GM13977 (cell line): ENCODE data around the gene SORL1.

Experiments
- DNase-seq: peaks from one replicate; pipeline ENCODE4 v3.0.0; 2012; ENCODE audit warnings: low spot score
- in situ Hi-C: fragments of 300-500 bp; cut with MboI; formaldehyde crosslinking; loops from one replicate; pipeline ENCODE4 v1.12.0; 2022; ENCODE audit warnings: low sequenced_read_pairs, low pct_unique_long_range_greater_than_20kb, mixed read lengths, inconsistent platforms; ENCODE audit not compliant: unreplicated experiment
- TF ChIP-seq, protein P1 (sequence below): IDR thresholded peaks from 2 replicates; pipeline ENCODE4 v1.5.1; 2012; ENCODE audit warnings: mild to moderate bottlenecking, control low read depth; ENCODE audit not compliant: insufficient read depth; ENCODE audit errors: extremely low read depth, missing control alignments

The SORL1 gene

DNA sequence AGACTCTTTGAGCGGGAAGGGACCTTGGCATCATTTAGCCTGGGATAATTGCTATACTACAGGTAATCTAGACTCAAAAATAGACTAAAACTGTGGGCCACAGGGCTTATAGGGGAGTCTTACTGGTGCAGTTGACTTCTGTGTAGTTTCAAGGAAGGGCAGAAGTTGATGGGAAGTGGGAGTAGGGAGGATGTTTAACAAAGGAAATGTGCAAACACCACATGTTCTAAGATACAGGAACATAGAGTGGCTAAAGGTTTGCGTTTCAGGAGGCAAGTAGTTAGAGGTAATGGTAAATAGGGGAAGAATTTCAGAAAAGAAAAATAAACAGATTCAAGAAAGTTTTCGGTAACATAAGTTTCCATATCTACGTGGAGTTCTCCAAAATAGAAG, 14.4 kb upstream of the SORL1 start:
- in situ Hi-C loops: no loop called here
- no peak for DNase-seq

DNA sequence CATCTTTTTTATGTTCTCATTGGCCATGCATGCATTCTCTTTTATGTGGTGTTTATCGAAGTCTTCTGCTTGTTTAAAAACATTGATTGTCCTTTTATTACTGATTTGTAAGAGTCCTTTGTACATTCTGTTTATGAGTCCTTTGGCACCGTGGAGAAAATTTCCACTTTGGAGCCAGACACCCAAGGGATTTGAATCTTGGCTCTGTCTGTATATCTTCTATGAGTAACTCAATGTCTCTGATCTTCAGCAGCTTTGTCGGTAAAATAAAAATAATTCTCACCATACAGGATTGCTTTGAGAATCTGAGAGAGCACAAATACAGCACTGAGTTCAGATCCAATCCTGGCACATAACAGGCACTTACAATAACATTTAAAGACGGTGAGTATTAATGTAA, 12.8 kb upstream of the SORL1 start:
- in situ Hi-C loops: no loop called here
- TF ChIP-seq, protein P1, sequence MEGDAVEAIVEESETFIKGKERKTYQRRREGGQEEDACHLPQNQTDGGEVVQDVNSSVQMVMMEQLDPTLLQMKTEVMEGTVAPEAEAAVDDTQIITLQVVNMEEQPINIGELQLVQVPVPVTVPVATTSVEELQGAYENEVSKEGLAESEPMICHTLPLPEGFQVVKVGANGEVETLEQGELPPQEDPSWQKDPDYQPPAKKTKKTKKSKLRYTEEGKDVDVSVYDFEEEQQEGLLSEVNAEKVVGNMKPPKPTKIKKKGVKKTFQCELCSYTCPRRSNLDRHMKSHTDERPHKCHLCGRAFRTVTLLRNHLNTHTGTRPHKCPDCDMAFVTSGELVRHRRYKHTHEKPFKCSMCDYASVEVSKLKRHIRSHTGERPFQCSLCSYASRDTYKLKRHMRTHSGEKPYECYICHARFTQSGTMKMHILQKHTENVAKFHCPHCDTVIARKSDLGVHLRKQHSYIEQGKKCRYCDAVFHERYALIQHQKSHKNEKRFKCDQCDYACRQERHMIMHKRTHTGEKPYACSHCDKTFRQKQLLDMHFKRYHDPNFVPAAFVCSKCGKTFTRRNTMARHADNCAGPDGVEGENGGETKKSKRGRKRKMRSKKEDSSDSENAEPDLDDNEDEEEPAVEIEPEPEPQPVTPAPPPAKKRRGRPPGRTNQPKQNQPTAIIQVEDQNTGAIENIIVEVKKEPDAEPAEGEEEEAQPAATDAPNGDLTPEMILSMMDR: no peak
- no peak for DNase-seq

More for the DNA sequence above, 14.4 kb upstream of the SORL1 start:
- TF ChIP-seq, protein P1: no peak

DNA sequence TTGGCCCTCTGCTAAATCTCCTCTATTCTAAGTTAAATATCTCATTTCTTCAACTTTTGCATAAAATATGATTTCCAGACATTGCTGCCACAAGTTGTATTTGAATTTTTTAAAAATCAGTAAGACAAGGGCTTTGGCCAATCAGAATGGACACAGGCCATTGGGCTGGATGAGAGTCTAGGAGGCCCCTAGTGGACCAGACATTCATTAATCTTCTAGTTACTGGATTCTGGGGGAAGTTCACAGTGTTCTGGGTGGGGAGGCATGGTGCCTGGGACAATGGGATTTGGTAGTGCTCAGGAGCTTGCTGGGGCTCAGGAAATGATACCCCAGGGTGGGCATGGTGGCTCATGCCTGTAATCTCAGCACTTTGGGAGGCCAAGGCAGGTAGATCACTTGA, 12.4 kb upstream of the SORL1 start:
- TF ChIP-seq, protein P1: no peak
- in situ Hi-C loops: no loop called here
- no peak for DNase-seq

DNA sequence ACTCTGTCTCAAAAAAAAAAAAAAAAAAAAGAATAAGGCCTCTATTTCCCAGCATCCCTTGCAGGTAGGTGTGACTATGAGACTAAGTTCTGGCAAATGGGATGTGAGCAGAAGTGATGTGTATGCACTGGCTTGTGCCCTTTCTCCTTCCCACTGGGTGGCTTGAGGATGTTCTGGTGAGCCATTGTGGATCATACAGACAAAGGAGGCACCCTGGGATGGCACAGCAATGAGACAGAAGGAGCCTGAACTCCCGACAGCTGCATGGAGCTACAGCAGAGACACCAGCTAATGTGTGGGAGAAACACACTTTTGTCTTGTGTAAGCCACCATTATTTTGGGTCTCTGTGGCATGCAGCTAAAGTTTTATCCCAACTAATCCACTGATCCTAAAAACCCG, 10.6 kb upstream of the SORL1 start:
- DNase-seq: no peak
- TF ChIP-seq, protein P1: no peak
- in situ Hi-C loops: no loop called here

DNA sequence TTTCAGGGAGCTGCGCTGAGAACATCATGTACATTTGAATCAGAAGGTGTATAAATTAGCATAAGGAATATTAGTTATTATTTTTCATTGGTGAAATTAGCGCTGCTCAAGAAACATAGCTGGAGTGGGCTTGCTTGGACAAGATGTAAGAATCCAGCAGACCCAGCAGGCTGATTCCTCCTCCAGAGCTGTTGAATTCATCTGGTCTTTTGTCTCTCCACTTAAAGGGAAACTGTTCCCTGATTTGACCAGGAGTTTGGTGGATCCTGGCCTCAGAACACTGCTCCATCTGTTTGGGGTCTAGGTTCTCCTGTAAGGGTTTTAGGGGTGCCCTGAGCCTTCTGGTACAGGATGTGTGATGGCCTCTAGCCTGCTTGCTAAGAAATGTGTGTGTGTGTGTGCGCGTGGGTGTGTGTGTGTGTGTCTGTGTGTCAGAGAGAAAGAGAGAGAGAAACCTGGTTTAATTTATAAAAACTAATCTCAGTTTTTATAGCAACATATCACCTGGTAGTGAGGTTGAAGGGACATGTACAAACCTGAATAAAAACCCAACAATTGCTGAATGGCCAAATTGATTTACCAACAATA, 8.3 kb upstream of the SORL1 start:
- DNase-seq: no peak
- in situ Hi-C loops: no loop called here
- TF ChIP-seq, protein P1: no peak

- DNase-seq: no peak
- TF ChIP-seq, protein P1: no peak
- in situ Hi-C loops: no loop called here
These were observed 7.6 kb upstream of the SORL1 start for GRCh38 chr11:121444526-121444925.
